ENCODE data around the gene RABGAP1L. TPM values are rescaled to one million over a fixed set of nuclear protein-coding genes. Genes with fewer than 3 reads are reported as not detected.
A peak's percentile ranks its signal among the peaks of the same experiment; 100 is the strongest.

Gene RABGAP1L
- total and polyA plus RNA-seq, 10 of the 15 experiments (the other 5 are each of a cell fraction or from before 2014, with no cell fraction given), result 5.8 to 194 (median 113) TPM

GRCh38 chr1:174344162-174344561, 184.8 kb downstream of the RABGAP1L start:
- Histone ChIP-seq H3K36me3 (ENCODE audit: control insufficient read depth in 2 of 2, insufficient read depth in 2 of 2, low read length in 1 of 2) (no peaks in the 10 kb centered on the region; a peak in 1 of 4 replicates), H3K9me3 (replicated peaks; ENCODE audit: control insufficient read depth, insufficient read depth, low read length) (no peaks in the 10 kb centered on the region; the same call in 2 of the 3 replicates), H3K4me1 (ENCODE audit: control insufficient read depth, insufficient read depth, low read length) (no peaks in the 10 kb centered on the region), H3K27ac (ENCODE audit: control insufficient read depth, insufficient read depth) (no peak overlapping the region), H2AFZ (ENCODE audit: control insufficient read depth, low read depth, low read length) (no peak overlapping the region), H3K9ac (ENCODE audit: control insufficient read depth, insufficient read depth, low read length) (no peak overlapping the region), H3K79me2 (ENCODE audit: control insufficient read depth, insufficient read depth, low read length) (no peaks in the 10 kb centered on the region; the same call in 1 of the 2 replicates), H4K20me1 (ENCODE audit: control insufficient read depth, insufficient read depth) (no peaks in the 10 kb centered on the region), H3K4me2 (ENCODE audit: control insufficient read depth, insufficient read depth) (no peak overlapping the region), H3K27me3 (replicated peaks in 1 of 2; ENCODE audit: control insufficient read depth in 2 of 2, insufficient read depth in 2 of 2, low read length in 1 of 2) (no peaks in the 10 kb centered on the region), H3K4me3 (no peak overlapping the region)
- FAIRE-seq, result no peak
- in situ Hi-C loops (cut with MboI) (no loop called here), intact Hi-C loops (cut with micrococcal nuclease; ENCODE audit: unreplicated experiment) (no loop called here)
- ChIA-PET CTCF (no interaction called here), RAD21 (ENCODE audit: unreplicated experiment) (no interaction called here), SMC1A (ENCODE audit: uncharacterized antibody, unreplicated experiment) (no interaction called here), POLR2A (no interaction called here)
- BruUV-seq (replicated peaks), result no TSS peak
- TF ChIP-seq MEF2A (IDR thresholded peaks at IDR 0.05; ENCODE audit: insufficient read depth, low read depth, low read length), result no peak
- no peak for TF ChIP-seq SIX5 (IDR thresholded peaks at IDR 0.05; ENCODE audit: low read depth, low read length, severe bottlenecking)
- no peak for TF ChIP-seq ZBTB40 (IDR thresholded peaks at IDR 0.05; ENCODE audit: borderline replicate concordance)
- no peak for TF ChIP-seq HDAC2 (IDR thresholded peaks at IDR 0.05)
- TF ChIP-seq PBX3 (IDR thresholded peaks at IDR 0.05; ENCODE audit: insufficient replicate concordance, low read depth, low read length), result no peak
- TF ChIP-seq FOXM1 (IDR thresholded peaks at IDR 0.05; ENCODE audit: low read depth, low read length), result no peak
- TF ChIP-seq RAD51 (IDR thresholded peaks at IDR 0.05), result no peak
- no peak for TF ChIP-seq NFXL1 (IDR thresholded peaks at IDR 0.05; ENCODE audit: borderline replicate concordance)
- TF ChIP-seq SREBF2 (IDR thresholded peaks at IDR 0.05; ENCODE audit: low read length), result no peak
- TF ChIP-seq NFYA (IDR thresholded peaks at IDR 0.05; ENCODE audit: borderline replicate concordance, low read depth, low read length), result no peak
- no peak for TF ChIP-seq YY1 (IDR thresholded peaks at IDR 0.05; ENCODE audit: low read depth, low read length)
- no peak for TF ChIP-seq CHD4 (IDR thresholded peaks at IDR 0.05)
- TF ChIP-seq ZSCAN29 (IDR thresholded peaks at IDR 0.05), result no peak
- TF ChIP-seq CREB1 (IDR thresholded peaks at IDR 0.05; ENCODE audit: low read depth), result no peak
- TF ChIP-seq STAT3 (IDR thresholded peaks at IDR 0.05; ENCODE audit: low read depth, low read length), result no peak
- TF ChIP-seq SUZ12 (IDR thresholded peaks at IDR 0.05; ENCODE audit: unreplicated experiment), result no peak
- no peak for TF ChIP-seq SMC3 (IDR thresholded peaks at IDR 0.05; ENCODE audit: borderline replicate concordance, low read length)
- no peak for DNase-seq (ENCODE audit: low read depth, low spot score)
- peak; percentile 60 for ATAC-seq
- 79% methylated on average over 3 of the region's 3 CpGs for WGBS (ENCODE audit: insufficient coverage, insufficient replicate concordance, low lambda C conversion rate, missing lambda C conversion rate)

Data from GM12878 (cell line).